T-helper 1 cell (primary cell): ENCODE data around the gene TBRG1.
"Not testable (repeated sequence)": the region's sequence is repeated elsewhere in the genome, so short reads cannot be mapped to it uniquely, and the experiment has no call there.

Experiments used
- DNase-seq, 5 donors: peaks; one replicate each; pipeline ENCODE4 v3.0.0-alpha.2; 2012 to 2020
- total RNA-seq, 4 donors: gene quantifications; one replicate each; lab custom pipeline; 2026; lab: John Stamatoyannopoulos, UW

Gene TBRG1, protein sequence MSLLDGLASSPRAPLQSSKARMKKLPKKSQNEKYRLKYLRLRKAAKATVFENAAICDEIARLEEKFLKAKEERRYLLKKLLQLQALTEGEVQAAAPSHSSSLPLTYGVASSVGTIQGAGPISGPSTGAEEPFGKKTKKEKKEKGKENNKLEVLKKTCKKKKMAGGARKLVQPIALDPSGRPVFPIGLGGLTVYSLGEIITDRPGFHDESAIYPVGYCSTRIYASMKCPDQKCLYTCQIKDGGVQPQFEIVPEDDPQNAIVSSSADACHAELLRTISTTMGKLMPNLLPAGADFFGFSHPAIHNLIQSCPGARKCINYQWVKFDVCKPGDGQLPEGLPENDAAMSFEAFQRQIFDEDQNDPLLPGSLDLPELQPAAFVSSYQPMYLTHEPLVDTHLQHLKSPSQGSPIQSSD
- total RNA-seq, result 71.6 to 117 (median 103) reads per million in 4 donors

GRCh38 chr11:124622531-124623451 is at the start of gene TBRG1:
Gene TBRG1, plus strand, starts transcription at chr11:124622864. Its CDS starts 220 bp downstream, at chr11:124623084.
- DNase-seq, result peak; percentile 73 to 86 (median 79)

DNA sequence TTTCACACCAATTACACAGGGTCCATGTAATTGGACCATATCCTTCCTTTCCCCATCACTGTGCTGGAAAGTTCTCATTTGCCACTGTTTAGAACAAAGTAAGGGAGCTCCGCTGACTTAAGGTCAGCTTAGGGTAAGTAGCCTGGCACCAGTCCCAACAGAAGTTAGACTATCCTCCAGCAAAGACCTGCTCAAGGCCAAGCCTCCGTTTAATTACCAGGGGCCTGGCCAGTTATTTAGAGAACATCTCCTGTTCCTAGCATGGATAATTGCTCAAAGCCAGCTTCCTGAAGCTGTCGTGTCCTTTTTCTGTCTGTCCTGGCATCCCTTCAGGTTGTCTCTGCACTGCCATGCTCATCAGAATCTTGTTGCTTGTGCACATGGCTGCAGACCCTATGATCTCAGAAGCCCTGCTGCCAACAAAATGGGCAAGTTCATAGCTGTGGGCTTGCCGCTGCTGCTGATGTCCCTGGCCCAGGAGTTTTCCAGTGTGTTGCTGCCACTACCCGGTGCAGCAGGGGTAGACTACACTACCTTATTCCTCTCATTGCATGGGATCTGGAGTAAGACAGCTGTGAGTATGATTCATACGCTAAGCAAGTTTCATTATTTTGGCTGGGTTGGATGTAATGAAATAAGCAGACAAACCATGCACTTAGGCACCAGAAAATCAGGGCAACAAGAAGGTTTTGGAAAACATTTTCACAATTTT is 44.8 kb upstream of the TBRG1 start:
- DNase-seq, result no peak

DNA sequence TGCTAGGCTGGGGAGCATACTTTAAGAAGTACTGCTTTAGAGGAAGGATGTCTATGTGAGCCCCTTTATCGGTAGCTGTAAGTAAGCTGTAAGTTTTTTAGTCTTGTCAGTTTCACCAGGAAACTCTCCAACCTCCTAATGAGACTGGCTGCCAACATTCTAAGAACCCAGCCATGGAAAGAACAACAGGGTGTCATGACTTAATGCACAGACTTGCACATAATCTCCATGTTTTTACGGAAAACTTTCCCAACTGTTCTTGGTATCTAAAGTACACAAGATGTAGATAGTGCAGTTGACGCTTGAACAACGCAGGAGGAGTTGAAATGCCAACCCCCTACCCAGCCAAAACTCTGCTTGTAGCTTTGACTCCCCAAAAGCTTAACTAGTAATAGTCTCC is 43.9 kb upstream of the TBRG1 start:
- no peak for DNase-seq

DNA sequence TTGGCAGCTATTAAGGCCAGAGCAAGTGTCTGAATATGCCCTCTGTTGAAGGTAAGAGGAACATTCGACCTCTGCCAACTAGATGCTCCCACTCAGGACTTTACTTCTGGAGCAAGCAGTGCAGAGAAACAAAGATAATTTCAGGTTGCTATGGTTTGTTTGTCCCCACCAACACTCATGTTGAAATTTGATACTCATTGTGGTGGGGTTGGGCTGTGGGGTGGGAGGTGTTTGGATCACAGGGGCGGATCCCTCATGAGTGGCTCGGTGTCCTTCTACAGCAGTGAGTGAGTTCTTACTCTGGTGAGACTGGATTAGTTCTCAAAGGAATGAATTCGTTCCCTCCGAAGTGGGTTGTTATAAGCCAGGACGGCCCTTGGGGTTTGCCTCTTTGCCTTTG is 40.8 kb upstream of the TBRG1 start:
- DNase-seq, result no peak

DNA sequence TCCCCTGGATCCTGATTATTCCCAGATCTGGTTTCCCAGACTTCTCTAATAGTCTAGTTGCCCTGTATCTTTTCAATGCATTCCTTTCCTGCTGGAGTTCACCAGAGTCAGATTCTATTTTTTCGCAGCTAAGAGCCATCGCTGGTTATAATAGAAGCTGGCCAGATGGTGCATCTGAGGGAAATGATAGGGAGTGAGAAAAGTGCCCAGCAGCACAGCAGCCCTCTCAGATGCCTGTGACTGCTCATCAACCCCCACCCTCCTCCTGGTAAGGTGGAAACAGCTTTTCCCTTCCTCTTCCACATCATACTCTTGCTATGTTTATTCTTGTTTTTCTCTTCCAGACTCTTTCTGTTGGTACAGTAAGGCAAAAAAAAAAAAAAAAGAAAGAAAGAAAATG is 40.1 kb upstream of the TBRG1 start:
- no peak for DNase-seq

DNA sequence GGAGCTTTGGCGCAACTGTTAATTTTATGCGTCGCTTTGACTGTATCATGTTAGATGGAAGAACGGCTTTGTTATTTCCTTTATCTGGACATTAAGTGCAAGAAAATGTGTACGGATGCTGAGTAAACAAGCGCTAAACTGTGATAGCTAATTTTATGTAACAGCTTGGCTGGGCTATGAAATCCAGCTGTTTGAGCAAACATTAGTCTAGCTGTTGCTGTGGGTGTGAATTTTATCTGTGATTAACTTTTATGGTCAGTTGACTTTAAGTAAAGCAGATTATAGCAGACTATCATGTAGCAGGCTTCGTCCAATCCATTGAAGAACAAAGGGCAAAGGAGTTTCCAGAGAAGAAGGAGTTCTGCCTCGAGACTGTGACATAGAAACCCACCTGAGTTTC is 38.9 kb upstream of the TBRG1 start:
- no peak for DNase-seq

GRCh38 chr11:124584681-124585372 is 37.8 kb upstream of the TBRG1 start:
- no peak for DNase-seq

GRCh38 chr11:124586238-124586860 is 36.3 kb upstream of the TBRG1 start:
- peak in 3 of 5 donors; percentile 5 to 34 (median 11) for DNase-seq

- DNase-seq, result no peak
Measured at GRCh38 chr11:124591430-124591829, 31.2 kb upstream of the TBRG1 start.

GRCh38 chr11:124592627-124593026 is 30.0 kb upstream of the TBRG1 start:
- DNase-seq, result no peak

GRCh38 chr11:124595302-124595701 is 27.4 kb upstream of the TBRG1 start:
- no peak for DNase-seq

DNA sequence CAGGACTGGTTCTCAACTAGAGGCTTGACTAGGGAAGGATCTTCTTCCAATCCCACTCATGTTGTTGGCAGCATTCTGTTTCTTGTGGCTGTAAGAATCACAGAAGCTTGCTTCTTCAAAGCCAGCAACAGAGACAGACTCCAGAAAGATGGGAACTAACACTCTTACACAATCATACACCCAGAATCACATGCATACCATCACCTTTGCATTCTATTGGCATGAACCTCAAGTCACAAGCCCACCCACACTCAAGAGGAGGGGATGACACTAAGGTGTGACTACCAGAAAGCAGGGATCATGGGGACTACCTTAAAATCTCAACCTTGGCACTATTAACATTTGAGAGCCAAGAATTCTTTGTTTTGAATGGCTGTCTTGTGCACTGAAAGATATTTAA is 25.0 kb upstream of the TBRG1 start:
- no peak for DNase-seq

GRCh38 chr11:124600621-124601320 is 21.9 kb upstream of the TBRG1 start:
- no peak for DNase-seq

DNA sequence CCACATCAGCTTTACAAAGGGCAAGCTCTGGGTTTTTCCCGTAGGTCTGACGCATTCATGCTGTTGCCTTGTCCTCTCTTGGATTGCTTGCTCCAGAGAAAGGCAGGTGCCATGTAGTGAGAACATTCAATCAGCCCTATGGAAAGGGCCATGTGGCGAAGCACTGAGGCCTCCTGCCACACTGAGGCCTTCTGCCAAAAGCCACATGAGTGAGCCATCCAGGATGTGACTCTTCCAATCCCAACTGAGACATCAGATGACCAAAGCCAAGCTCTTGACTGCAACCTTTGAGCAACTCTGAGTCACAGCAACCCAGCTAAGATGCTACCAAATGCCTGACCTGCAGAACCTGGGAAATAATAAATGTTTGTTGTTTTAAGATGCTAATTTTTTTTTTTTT is 20.5 kb upstream of the TBRG1 start:
- no peak for DNase-seq

GRCh38 chr11:124602723-124603122 is 19.9 kb upstream of the TBRG1 start:
- not testable (repeated sequence) for DNase-seq

- no peak for DNase-seq
Measured at GRCh38 chr11:124605719-124606118, 16.9 kb upstream of the TBRG1 start.

DNA sequence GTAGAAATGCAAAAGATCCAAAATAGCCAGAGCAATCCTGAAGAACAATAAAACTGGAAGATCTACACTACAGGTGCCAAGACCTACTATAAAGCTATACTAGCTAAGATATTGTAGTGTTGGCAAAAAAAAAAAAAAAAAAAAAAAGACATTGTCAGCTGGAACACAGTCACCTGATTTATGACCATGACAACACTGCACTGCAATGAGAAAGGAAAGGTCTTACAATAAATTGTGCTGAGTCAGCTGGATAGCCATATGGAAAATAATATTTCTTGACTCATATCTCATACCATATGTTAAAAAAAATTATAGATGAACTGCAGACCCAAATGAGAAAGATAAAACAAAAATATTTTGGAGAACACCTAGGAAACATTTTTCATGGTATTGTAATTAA is 14.5 kb upstream of the TBRG1 start:
- no peak for DNase-seq

- DNase-seq, result no peak
Measured at GRCh38 chr11:124610295-124610694, 12.4 kb upstream of the TBRG1 start.

DNA sequence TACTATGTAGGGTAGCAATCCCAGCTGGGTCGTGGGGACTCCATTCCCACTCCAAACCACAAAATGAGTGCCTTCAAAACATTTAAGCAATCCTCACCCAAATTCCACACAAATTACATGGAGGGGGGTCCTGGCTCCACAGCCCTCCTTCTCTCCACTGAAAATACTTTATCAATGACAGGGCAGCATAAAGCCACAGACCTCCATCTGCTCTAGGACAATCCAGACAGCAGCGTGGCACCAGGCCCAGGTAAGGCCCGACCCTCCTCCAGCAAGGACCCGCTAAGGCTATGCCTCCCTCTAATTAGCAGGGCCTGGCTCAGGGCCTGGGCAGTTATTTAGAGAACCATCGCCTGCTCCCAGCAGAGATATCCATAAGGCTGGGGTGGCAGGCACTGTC is 11.6 kb upstream of the TBRG1 start, which contains the start of gene PANX3:
PANX3 (plus strand) TSS at position 365 of the 400 bp plus-strand sequence. CDS start 129 bp downstream, outside the sequence.
- DNase-seq, result no peak

DNA sequence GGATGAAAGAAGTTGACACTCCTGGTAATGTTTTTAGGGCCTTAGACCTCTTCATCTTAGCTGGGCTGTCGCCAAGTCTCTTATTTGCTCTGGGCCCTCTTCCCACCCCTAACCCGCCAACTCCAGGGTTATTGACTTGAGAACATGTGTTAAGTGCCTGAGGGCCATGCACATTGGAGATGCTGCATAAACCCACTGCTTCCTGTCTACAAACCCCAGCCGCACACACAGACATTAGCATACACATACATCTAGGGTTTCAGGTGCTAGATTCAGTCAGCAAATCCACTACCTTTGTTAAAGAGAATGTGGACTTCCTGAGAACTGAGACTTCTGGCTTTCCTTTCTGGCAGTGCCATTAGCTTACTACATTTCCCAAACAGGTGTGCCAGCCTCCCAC is 10.6 kb upstream of the TBRG1 start:
- DNase-seq, result peak in 1 of 5 donors; percentile 32
